ENCODE results near the gene FLCN. TPM values are rescaled to one million over a fixed set of nuclear protein-coding genes. Genes with fewer than 3 reads are reported as not detected.

The FLCN gene
- total and polyA plus RNA-seq, 2 experiments from 2014 or later, result 12.1 to 36.6 TPM

DNA sequence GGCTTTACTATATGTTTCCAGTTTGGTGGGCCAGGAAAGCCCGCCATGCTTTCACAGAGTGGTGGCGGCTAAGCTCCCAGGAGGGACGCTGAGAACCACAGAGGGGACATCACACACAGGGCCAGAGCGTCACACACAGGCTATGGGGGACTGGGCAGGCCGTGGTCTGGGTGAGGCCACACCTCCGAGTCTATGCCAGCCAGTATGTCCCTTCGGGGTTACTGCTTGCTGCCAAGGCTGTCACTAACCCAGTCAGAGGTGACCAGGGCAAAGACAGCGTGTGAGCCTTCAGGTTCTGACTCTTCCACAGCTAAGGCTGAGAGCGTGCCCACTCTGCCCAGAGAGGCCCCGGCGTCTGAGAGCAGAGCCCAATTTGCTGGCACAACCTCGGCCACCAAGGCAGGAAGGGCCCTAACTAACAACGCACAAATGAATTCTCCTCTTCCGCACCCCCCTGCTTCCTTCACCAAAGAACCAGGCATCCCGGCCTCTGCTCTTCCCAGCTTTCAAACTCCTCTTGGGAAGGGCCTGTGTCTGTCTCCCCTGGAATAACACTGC, 33.7 kb downstream of the FLCN start (continued):
- TF ChIP-seq, protein P1, sequence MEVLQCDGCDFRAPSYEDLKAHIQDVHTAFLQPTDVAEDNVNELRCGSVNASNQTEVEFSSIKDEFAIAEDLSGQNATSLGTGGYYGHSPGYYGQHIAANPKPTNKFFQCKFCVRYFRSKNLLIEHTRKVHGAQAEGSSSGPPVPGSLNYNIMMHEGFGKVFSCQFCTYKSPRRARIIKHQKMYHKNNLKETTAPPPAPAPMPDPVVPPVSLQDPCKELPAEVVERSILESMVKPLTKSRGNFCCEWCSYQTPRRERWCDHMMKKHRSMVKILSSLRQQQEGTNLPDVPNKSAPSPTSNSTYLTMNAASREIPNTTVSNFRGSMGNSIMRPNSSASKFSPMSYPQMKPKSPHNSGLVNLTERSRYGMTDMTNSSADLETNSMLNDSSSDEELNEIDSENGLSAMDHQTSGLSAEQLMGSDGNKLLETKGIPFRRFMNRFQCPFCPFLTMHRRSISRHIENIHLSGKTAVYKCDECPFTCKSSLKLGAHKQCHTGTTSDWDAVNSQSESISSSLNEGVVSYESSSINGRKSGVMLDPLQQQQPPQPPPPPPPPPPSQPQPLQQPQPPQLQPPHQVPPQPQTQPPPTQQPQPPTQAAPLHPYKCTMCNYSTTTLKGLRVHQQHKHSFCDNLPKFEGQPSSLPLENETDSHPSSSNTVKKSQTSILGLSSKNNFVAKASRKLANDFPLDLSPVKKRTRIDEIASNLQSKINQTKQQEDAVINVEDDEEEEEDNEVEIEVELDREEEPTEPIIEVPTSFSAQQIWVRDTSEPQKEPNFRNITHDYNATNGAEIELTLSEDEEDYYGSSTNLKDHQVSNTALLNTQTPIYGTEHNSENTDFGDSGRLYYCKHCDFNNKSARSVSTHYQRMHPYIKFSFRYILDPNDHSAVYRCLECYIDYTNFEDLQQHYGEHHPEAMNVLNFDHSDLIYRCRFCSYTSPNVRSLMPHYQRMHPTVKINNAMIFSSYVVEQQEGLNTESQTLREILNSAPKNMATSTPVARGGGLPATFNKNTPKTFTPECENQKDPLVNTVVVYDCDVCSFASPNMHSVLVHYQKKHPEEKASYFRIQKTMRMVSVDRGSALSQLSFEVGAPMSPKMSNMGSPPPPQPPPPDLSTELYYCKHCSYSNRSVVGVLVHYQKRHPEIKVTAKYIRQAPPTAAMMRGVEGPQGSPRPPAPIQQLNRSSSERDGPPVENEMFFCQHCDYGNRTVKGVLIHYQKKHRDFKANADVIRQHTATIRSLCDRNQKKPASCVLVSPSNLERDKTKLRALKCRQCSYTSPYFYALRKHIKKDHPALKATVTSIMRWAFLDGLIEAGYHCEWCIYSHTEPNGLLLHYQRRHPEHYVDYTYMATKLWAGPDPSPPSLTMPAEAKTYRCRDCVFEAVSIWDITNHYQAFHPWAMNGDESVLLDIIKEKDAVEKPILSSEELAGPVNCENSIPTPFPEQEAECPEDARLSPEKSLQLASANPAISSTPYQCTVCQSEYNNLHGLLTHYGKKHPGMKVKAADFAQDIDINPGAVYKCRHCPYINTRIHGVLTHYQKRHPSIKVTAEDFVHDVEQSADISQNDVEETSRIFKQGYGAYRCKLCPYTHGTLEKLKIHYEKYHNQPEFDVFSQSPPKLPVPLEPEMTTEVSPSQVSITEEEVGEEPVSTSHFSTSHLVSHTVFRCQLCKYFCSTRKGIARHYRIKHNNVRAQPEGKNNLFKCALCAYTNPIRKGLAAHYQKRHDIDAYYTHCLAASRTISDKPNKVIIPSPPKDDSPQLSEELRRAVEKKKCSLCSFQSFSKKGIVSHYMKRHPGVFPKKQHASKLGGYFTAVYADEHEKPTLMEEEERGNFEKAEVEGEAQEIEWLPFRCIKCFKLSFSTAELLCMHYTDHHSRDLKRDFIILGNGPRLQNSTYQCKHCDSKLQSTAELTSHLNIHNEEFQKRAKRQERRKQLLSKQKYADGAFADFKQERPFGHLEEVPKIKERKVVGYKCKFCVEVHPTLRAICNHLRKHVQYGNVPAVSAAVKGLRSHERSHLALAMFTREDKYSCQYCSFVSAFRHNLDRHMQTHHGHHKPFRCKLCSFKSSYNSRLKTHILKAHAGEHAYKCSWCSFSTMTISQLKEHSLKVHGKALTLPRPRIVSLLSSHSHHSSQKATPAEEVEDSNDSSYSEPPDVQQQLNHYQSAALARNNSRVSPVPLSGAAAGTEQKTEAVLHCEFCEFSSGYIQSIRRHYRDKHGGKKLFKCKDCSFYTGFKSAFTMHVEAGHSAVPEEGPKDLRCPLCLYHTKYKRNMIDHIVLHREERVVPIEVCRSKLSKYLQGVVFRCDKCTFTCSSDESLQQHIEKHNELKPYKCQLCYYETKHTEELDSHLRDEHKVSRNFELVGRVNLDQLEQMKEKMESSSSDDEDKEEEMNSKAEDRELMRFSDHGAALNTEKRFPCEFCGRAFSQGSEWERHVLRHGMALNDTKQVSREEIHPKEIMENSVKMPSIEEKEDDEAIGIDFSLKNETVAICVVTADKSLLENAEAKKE (CRISPR knock-in tag; IDR thresholded peaks at IDR 0.05), result no peak
- no peak for TF ChIP-seq EZH2phosphoT487 (IDR thresholded peaks at IDR 0.05; ENCODE audit: unreplicated experiment)

DNA sequence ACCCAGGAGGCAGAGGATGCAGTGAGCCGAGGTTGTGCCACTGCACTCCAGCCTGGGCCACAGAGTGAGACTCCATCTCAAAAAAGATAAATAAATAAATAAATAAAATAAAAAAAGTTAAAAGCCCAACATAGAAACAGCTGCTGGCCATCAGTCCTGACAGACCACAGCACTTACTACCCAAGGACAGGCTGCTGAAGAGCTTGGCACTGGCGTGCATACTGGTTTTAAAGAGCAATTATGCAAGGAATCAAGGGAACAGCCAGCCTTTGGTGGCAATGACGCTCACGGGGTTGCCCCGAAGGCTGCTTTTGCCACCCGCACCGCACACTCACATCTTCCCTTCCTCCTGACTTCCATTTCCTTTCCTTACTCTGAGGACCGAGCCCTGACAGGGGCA, 35.1 kb downstream of the FLCN start:
- Mint-ChIP-seq H3K36me3 (ENCODE audit: low read depth) (no peaks in the 10 kb centered on the region), H3K27ac (no peak overlapping the region), H3K4me1 (no peaks in the 10 kb centered on the region; the same call in 2 of the 3 replicates), H3K9me3 (no peaks in the 10 kb centered on the region), H3K27me3 (ENCODE audit: insufficient read depth, low read depth, poor library complexity) (peaks cover 16% of the 10 kb centered on the region), H3K4me3 (no peak overlapping the region)
- no peaks in the 10 kb centered on the region for H4K20me1 ChIP-seq (replicated peaks; ENCODE audit: insufficient read depth)
- H3K4me2 ChIP-seq, result no peak overlapping the region
- H3K4me3 ChIP-seq, result no peak overlapping the region
- no peak overlapping the region for H2AFZ ChIP-seq
- H3K27ac ChIP-seq (ENCODE audit: low read depth), result no peak overlapping the region
- H3K9me2 ChIP-seq (ENCODE audit: insufficient read depth), result no peaks in the 10 kb centered on the region
- no peaks in the 10 kb centered on the region for H3K4me1 ChIP-seq (ENCODE audit: insufficient read depth)
- no peak for ATAC-seq
- no peaks in the 10 kb centered on the region for H3K36me3 ChIP-seq (ENCODE audit: insufficient read depth)
- peaks cover 1% of the 10 kb centered on the region; the same call in 1 of the 2 replicates for H3F3A ChIP-seq (replicated peaks; ENCODE audit: low read depth)
- no peak for DNase-seq (ENCODE audit: low spot score)
- no peaks in the 10 kb centered on the region for H3K27me3 ChIP-seq (ENCODE audit: insufficient read depth)
- H3K79me2 ChIP-seq (replicated peaks; ENCODE audit: insufficient read depth), result no peaks in the 10 kb centered on the region
- TF ChIP-seq, protein P1 (CRISPR knock-in tag; IDR thresholded peaks at IDR 0.05), result no peak
- no peak for TF ChIP-seq JUNB (IDR thresholded peaks at IDR 0.05; ENCODE audit: unreplicated experiment)
- no peak for TF ChIP-seq STAT1 (IDR thresholded peaks at IDR 0.05; ENCODE audit: unreplicated experiment)
- no peak for TF ChIP-seq CREB1 (CRISPR knock-in tag; IDR thresholded peaks at IDR 0.05; ENCODE audit: low read depth)
- no peak for TF ChIP-seq ZNF114 (CRISPR knock-in tag; IDR thresholded peaks at IDR 0.05)
- TF ChIP-seq, protein P2, sequence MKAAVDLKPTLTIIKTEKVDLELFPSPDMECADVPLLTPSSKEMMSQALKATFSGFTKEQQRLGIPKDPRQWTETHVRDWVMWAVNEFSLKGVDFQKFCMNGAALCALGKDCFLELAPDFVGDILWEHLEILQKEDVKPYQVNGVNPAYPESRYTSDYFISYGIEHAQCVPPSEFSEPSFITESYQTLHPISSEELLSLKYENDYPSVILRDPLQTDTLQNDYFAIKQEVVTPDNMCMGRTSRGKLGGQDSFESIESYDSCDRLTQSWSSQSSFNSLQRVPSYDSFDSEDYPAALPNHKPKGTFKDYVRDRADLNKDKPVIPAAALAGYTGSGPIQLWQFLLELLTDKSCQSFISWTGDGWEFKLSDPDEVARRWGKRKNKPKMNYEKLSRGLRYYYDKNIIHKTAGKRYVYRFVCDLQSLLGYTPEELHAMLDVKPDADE (IDR thresholded peaks at IDR 0.05), result no peak

All from GM23338 (cell line).